ENCODE measurements around the gene RIN3. TPM values are rescaled to one million over a fixed set of nuclear protein-coding genes. Genes with fewer than 3 reads are reported as not detected.

Gene RIN3
- total and polyA plus RNA-seq, 4 donors, result 5.0 to 15.6 (median 9.0) TPM

- DNase-seq (ENCODE audit: low spot score), result no peak
- H3K27me3 ChIP-seq (ENCODE audit: control insufficient read depth in 4 of 4, insufficient read depth in 4 of 4, low read length in 3 of 4), result no peaks in the 10 kb centered on the region
- H3K27ac ChIP-seq (ENCODE audit: low read depth in 1 of 2, low read length in 2 of 2), result no peak overlapping the region
- 64% methylated on average over 4 of the region's 4 CpGs for WGBS
- H3K9ac ChIP-seq (ENCODE audit: low read depth in 1 of 2, low read length in 2 of 2), result no peak overlapping the region
- TF ChIP-seq HNF4G (IDR thresholded peaks at IDR 0.05) (no peak), RAD21 (IDR thresholded peaks at IDR 0.05) (no peak), JUND (IDR thresholded peaks at IDR 0.05) (no peak), FOXA2 (IDR thresholded peaks at IDR 0.05) (no peak), RXRA (IDR thresholded peaks at IDR 0.05) (no peak), GABPA (IDR thresholded peaks at IDR 0.05 in 1 of 2, conservative IDR thresholded peaks at IDR 0.05 in 1 of 2) (no peak), REST (IDR thresholded peaks at IDR 0.05) (no peak), HNF4A (conservative IDR thresholded peaks at IDR 0.05) (no peak), MAX (IDR thresholded peaks at IDR 0.05) (no peak), NR2F2 (IDR thresholded peaks at IDR 0.05) (no peak), EGR1 (IDR thresholded peaks at IDR 0.05; ENCODE audit: low read depth in 2 of 2) (no peak), FOXA1 (IDR thresholded peaks at IDR 0.05) (no peak), YY1 (IDR thresholded peaks at IDR 0.05) (no peak), SP1 (IDR thresholded peaks at IDR 0.05) (no peak), ATF3 (IDR thresholded peaks at IDR 0.05) (no peak), TAF1 (conservative IDR thresholded peaks at IDR 0.05) (no peak)
- TF ChIP-seq, protein P1, sequence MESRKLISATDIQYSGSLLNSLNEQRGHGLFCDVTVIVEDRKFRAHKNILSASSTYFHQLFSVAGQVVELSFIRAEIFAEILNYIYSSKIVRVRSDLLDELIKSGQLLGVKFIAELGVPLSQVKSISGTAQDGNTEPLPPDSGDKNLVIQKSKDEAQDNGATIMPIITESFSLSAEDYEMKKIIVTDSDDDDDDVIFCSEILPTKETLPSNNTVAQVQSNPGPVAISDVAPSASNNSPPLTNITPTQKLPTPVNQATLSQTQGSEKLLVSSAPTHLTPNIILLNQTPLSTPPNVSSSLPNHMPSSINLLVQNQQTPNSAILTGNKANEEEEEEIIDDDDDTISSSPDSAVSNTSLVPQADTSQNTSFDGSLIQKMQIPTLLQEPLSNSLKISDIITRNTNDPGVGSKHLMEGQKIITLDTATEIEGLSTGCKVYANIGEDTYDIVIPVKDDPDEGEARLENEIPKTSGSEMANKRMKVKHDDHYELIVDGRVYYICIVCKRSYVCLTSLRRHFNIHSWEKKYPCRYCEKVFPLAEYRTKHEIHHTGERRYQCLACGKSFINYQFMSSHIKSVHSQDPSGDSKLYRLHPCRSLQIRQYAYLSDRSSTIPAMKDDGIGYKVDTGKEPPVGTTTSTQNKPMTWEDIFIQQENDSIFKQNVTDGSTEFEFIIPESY (IDR thresholded peaks at IDR 0.05), result no peak
- TF ChIP-seq, protein P2, sequence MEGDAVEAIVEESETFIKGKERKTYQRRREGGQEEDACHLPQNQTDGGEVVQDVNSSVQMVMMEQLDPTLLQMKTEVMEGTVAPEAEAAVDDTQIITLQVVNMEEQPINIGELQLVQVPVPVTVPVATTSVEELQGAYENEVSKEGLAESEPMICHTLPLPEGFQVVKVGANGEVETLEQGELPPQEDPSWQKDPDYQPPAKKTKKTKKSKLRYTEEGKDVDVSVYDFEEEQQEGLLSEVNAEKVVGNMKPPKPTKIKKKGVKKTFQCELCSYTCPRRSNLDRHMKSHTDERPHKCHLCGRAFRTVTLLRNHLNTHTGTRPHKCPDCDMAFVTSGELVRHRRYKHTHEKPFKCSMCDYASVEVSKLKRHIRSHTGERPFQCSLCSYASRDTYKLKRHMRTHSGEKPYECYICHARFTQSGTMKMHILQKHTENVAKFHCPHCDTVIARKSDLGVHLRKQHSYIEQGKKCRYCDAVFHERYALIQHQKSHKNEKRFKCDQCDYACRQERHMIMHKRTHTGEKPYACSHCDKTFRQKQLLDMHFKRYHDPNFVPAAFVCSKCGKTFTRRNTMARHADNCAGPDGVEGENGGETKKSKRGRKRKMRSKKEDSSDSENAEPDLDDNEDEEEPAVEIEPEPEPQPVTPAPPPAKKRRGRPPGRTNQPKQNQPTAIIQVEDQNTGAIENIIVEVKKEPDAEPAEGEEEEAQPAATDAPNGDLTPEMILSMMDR (IDR thresholded peaks at IDR 0.05; ENCODE audit: low read depth, low read length, missing input control), result no peak
- no peak overlapping the region for H3K4me3 ChIP-seq (ENCODE audit: low read depth in 1 of 3, low read length in 3 of 3)
- no peaks in the 10 kb centered on the region for H3K4me1 ChIP-seq (ENCODE audit: control insufficient read depth in 4 of 4, insufficient read depth in 4 of 4, low read length in 3 of 4)
- peaks cover 0 to 9% (median 3%) of the 10 kb centered on the region in 4 donors for H3K36me3 ChIP-seq (ENCODE audit: control insufficient read depth in 4 of 4, insufficient read depth in 3 of 4, low read depth in 1 of 4, low read length in 3 of 4)
- no peaks in the 10 kb centered on the region for H3K9me3 ChIP-seq (ENCODE audit: control insufficient read depth in 4 of 4, low read length in 3 of 4)
These were observed 223.6 kb downstream of the RIN3 start for GRCh38 chr14:92737206-92737605.

Data from liver (tissue), 9 donors.